ENCODE measurements around the gene HTR5A.
"Not testable (repeated sequence)": the region's sequence is repeated elsewhere in the genome, so short reads cannot be mapped to it uniquely, and the experiment has no call there.

The HTR5A gene

GRCh38 chr7:155069992-155070751 lies at the start of gene HTR5A:
HTR5A (plus strand) TSS chr7:155070324; CDS start chr7:155070900, 576 bp downstream.
- DNase-seq, result peak; percentile 83

DNA sequence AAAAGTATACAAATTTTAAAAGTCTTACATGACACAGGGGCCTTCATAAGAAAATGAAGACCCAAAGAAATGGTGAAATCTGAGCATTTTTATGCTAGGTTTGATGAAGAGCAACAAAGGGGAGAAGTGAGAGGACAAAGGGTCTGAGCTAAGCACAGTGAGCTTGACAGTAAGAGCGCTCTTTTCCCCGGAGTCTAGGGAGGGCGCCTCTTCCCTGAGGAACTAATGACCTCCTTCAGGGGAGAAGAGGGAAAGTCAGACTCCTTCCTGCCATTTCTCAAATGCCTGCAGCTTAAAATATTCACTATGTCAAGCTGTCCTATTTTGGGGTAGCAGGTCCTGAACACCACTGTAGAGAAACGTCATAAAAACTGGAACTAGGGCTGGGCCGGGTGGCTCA lies 49.1 kb upstream of the HTR5A start:
- no peak for DNase-seq

GRCh38 chr7:155021699-155022145 lies 48.4 kb upstream of the HTR5A start:
- no peak for DNase-seq

DNA sequence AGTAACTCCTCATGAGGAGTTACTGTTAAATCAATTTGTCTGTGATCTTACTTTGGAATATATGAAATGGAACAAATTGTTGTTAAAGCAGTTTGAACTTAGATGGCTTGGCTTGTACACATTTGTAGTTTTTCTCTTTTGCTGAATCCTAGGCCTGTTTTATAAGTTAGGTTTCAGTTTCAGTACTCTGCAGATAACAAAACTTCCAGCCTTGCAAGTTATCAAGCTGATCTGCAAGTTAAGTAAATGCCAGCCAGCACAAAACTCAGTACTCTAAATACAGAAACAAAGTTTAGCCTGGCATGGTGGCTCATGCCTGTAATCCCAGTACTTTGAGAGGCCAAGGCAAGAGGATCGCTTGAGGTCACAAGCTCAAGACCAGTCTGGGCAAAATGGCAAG lies 42.2 kb upstream of the HTR5A start:
- no peak for DNase-seq

DNA sequence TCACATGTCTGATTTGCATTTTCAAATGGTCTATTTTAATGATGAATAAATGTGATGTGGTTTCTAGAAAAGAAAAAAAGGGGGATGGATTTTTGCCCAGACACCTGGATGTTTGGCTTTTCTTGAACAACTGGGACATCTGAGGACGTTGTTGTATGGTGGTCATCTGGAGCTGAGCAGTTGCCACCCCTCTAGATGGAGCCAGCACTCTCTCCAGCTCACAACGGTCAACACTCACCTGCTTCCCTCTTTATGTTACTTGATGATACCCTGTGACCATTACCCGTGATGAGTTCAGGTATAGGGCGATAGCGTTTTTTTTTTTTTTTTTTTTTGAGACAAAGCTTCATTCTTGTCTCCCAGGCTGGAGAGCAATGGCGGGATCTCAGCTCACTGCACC lies 37.1 kb upstream of the HTR5A start:
- DNase-seq, result no peak

GRCh38 chr7:155034495-155034894 lies 35.6 kb upstream of the HTR5A start:
- not testable (repeated sequence) for DNase-seq

- DNase-seq, result no peak
Observed at GRCh38 chr7:155038335-155038734, 31.8 kb upstream of the HTR5A start.

- no peak for DNase-seq
Observed at GRCh38 chr7:155043756-155044155, 26.4 kb upstream of the HTR5A start.

DNA sequence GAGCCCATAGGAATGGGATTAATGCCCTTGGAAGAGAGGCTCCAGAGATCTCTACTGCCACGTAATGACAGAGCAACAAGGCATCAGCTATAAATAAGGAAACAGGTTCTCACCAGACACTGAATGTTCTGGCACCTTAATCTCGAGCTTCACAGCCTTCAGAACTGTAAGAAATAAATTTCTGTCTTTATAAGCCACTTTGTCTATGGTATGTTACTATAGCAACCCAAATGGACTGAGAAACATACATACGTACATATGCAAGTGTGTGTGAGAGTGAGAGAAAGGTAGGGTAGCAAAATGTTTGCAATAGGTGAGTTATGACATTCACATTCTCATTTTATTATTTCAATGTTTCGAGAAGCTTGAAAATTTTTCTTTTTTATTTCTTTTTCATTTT lies 22.1 kb upstream of the HTR5A start:
- DNase-seq, result no peak

GRCh38 chr7:155051355-155051754 lies 18.8 kb upstream of the HTR5A start:
- DNase-seq, result no peak

DNA sequence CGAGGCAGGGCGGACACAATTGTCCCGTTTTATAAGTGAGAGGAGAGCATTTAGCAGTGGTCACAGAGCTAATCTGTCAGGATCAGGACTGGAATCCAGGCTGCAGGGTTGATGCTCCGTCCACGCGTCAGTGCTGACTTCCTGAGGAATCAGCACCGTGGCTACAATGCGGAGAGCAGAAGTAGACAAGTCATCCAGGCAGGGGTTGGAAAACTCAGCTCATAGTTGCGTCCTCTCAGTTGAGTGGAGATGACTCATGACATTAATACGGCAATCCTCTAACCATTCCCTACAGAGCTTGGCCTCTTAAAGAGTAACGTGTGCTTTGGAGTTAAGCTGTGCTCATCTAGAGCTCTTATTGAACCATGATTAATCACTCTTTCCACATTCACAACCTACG lies 17.1 kb upstream of the HTR5A start:
- DNase-seq, result no peak

GRCh38 chr7:155054761-155055160 lies 15.4 kb upstream of the HTR5A start:
- no peak for DNase-seq

GRCh38 chr7:155057076-155057475 lies 13.0 kb upstream of the HTR5A start:
- DNase-seq, result no peak

GRCh38 chr7:155058896-155059295 lies 11.2 kb upstream of the HTR5A start:
- DNase-seq, result no peak

GRCh38 chr7:155059703-155060102 lies 10.4 kb upstream of the HTR5A start:
- DNase-seq, result no peak

DNA sequence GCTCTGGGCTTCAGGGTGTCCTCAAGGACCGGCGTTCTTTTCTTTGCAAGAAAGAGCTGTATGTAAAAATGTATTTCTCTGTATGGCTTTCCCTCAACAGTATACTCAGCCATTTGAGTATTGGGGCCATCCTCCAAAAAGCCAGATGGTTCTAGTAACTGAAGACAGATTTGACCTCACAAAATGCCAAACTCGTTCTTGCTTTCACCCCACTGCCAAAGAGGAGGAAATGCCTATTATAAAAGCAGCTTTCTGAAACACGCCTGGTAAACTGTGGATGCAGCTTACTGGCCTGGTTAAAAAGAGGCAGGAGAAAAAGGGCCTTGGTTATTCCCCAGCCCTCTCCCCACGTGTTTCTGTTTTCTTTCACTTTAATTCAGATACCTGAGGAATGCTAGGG lies 7.7 kb upstream of the HTR5A start:
- DNase-seq, result no peak

DNA sequence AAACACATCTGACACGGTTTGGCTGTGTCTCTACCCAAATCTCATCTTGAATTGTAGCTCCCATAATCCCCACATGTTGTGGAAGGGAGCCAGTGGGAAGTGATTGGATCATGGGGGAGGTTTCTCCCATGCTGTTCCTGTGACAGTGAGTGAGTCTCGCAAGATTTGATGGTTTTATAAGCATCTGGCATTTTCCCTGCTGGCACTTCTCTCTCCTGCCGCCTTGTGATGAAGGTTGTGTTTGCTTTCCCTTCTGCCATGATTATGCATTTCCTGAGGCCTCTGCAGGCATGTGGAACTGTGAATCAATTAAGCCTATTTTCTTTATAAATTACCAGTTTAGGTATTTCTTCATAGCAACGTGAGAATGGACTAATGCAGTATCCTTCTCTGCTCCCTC lies 5.9 kb upstream of the HTR5A start:
- no peak for DNase-seq

DNA sequence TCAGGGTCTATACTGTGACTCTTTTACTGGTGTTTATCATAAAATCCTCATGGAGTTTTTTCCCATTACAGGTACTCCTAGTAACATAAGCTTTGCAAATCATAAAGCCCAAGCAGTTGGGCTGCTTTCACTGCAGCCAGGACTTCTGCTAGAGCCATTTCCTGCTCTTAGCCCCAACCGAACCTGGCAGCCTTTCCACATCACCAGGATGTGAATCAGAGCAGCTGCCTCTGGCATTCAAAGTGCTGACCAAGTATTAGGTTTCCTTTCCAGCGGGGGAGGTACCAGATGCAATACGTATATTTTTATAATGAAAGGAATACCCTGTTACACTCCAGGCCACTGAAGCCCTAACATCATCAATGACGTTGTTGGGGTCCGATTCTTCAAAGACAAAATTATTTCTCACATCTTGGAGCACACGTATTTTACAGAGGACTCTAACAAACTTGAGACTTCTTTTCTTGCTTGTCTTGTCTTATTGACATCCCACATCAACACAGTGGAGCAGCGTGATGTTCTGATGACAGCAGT lies 3.6 kb upstream of the HTR5A start:
- no peak for DNase-seq

DNA sequence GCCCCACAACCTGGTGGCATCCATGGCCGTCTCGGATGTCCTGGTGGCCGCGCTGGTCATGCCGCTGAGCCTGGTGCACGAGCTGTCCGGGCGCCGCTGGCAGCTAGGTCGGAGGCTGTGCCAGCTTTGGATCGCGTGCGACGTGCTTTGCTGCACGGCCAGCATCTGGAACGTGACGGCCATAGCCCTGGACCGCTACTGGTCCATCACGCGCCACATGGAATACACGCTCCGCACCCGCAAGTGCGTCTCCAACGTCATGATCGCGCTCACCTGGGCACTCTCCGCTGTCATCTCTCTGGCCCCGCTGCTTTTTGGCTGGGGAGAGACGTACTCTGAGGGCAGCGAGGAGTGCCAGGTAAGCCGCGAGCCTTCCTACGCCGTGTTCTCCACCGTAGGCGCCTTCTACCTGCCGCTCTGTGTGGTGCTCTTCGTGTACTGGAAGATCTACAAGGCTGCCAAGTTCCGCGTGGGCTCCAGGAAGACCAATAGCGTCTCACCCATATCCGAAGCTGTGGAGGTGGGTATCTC lies 1.1 kb downstream of the HTR5A start:
- DNase-seq, result no peak

DNA sequence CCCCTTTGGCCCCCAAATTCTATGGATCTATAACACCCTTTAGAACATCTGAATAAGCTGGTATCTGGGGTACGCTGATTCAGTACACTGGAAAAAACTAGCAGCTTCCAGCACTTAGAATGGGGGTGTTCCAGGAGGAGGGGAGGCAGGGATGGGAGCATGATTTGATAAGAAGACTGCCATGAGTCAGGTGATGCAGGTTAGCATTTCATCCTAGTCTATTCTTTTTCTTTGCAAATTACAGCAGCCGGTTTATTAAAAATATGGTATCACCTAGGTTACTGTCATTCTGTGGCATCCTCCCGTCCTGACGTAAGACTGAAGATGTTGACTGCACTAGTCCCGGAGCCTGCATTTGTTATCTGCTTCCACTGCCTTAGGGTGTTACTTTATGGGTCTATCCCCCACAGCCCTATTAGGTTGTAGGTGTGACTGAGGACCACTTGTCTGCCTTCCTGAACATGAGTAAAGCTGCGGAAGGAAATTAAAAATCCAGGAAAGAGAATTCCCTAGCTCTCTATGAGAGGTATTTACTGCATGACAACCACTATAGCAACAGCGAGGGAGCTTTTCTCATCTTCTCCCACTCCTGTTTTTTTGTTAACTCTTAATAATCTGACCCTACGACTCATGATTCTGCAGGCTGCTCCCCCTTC lies 1.9 kb downstream of the HTR5A start:
- DNase-seq, result no peak

DNA sequence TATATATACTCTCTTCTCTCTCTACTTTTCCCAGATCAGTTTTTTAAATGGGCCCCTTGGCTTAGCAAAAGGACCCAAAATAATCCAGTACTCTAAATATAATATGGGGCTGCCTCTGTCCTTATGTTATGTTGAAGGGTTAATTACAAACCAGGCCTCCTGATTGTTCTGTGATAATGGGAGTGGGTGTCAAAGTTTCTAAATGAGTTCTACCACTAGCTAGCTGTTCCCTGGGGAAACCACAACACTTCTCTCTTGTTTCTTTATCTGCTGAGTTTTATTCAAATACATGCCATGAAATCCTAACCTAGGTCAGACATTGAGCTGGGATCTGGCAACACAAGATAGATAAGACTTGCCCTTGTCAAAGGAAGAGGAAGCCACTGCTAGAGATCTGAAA lies 3.8 kb downstream of the HTR5A start:
- no peak for DNase-seq

GRCh38 chr7:155084021-155084420 lies 13.9 kb downstream of the HTR5A start:
- no peak for DNase-seq

DNA sequence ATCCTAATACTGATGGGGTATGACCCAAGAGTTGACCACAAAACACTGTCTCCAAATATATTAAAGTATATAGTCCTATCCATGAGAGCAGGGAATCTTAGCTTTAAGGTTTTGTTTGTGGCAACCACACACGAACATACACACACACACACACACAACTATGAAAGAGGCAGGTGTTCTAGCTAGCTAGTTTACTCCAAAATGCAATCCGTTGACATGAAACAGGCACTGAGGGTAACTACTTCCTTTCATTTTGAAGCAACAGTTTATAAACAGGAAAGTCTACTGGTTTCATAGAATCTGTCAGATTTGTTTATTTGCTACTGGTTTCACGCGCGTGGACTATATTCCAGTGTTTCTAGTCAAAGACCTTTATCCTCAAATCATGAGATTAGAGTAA lies 14.8 kb downstream of the HTR5A start:
- no peak for DNase-seq

DNA sequence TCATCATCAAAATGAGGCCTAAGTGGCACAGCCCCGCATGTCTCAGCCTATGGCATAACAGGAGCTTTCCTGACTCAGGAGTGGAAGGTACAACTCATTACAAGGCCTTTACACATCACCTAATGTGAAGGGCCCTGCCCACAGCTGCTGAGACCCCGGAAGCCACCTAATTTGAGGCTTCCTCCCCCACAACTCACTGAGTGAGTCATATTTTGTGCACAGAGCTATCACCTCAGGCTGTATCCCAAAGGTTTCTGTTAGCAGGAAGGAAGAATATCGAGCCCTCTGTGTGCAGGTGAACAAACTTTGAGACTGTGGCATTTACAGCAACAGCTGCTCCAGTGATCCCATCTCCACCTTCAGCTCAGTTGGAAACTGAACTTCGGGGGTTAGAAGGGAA lies 20.6 kb downstream of the HTR5A start:
- peak; percentile 44 for DNase-seq
